Activated naive CD8-positive, alpha-beta T cell (primary cell): Measurements from ENCODE around the gene DNAJB8.

Experiments used
- H3K27ac Mint-ChIP-seq: one replicate; pipeline ENCODE4 v1.8.0; 2021; ENCODE audit warnings: mixed read lengths
- H3K27me3 Mint-ChIP-seq: one replicate; pipeline ENCODE4 v1.8.0; 2021; ENCODE audit warnings: mixed read lengths
- H3K36me3 Mint-ChIP-seq: one replicate; pipeline ENCODE4 v1.8.0; 2021; ENCODE audit warnings: mixed read lengths
- H3K4me1 Mint-ChIP-seq: one replicate; pipeline ENCODE4 v1.8.0; 2021; ENCODE audit warnings: low read depth, mixed read lengths
- H3K4me3 Mint-ChIP-seq: one replicate; pipeline ENCODE4 v1.8.0; 2021; ENCODE audit warnings: mild to moderate bottlenecking, mixed read lengths
- H3K9me3 Mint-ChIP-seq: one replicate; pipeline ENCODE4 v1.8.0; 2021; ENCODE audit warnings: low read depth, mixed read lengths

The DNAJB8 gene

DNA sequence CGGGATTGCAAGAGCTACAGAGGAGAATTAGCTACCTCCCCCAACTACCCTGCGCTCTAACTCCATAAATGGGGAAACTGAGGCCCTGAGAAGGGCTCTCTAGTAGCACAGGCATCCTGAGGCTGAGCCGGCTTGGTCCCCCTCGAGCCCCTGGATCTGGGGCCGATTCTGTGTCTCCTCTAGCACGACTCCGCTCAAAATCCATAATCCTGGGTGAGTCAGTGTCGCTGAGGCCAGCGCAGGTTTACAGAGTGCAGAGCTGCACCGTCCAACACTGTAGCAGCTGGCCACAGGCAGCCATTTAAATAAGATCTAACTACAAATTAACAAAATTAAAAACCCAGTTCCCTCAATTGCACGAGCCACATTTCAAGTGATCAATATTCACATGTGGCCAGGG, 15.5 kb upstream of the DNAJB8 start:
- Mint-ChIP-seq H3K4me1 (peaks cover 22% of the 10 kb centered on the region), H3K4me3 (no peak overlapping the region), H3K27ac (no peak overlapping the region), H3K9me3 (no peaks in the 10 kb centered on the region), H3K27me3 (peaks cover 43% of the 10 kb centered on the region), H3K36me3 (no peaks in the 10 kb centered on the region)

DNA sequence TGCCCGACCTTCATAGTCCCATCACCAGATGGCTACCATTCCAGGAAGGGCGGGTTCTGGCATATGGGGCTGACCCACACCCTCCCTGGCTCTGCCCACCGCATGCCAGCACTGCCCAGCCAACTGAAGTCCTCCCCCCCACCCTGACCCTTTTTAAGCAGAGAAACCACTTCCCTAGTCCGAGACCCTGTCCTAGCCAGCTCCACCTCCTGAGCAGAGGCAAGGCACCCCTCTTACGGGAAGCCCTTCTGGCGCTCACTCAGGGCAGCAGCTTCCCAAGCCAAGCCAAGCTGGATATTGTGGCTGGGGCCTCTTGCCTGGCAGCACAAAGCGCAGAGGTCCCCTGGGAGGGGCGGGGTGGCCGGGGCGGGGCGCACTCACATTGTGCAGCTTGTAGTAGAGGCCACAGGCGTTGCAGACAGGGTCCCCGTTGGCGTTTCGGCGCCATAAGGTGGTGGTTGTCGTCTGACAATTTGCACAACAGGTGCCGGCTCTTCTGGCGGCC, 14.8 kb upstream of the DNAJB8 start:
- peaks cover 43% of the 10 kb centered on the region for H3K27me3 Mint-ChIP-seq

DNA sequence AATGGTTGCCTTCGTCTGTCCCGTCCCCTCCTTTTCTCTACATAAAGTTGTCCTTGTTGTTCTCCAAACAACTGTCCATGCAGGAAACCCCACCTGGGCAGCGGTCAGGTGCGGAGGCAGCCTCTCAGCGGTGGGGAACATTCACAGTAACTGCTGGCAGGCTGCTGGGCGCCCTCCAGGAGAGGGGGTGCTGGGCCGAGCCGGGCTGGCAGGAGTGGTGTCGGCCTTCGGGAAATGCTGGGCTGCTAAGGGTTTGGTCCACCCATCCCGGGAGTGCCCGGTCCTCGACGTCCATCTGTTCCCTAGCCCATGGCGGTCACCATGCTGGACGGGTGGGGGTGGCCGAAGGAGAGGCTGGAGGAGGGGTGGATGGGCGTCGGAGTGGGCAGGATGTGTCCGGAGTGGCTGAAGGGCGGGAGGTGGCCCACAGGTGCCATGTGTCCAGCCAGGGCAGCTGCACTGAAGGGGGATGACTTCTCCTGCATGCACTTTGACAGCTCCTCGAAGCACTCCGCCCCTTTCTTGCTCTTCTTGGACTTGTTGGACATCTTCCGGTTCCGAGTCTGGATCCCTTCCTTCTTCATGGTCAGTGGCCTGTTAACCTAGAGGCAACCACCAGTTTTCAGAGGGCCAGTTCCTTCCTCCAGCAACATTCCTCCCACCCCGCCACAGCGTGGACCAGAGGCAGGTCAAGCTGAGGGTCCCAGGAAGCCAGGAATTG, 14.2 kb upstream of the DNAJB8 start:
- H3K9me3 Mint-ChIP-seq: no peaks in the 10 kb centered on the region
- H3K27ac Mint-ChIP-seq: no peak overlapping the region
- no peaks in the 10 kb centered on the region for H3K36me3 Mint-ChIP-seq
- H3K27me3 Mint-ChIP-seq: peaks cover 40% of the 10 kb centered on the region
- H3K4me1 Mint-ChIP-seq: peaks cover 15% of the 10 kb centered on the region
- H3K4me3 Mint-ChIP-seq: no peak overlapping the region

More for the DNA sequence above, 14.8 kb upstream of the DNAJB8 start:
- Mint-ChIP-seq H3K27ac (no peak overlapping the region), H3K4me3 (no peak overlapping the region), H3K36me3 (no peaks in the 10 kb centered on the region), H3K4me1 (peaks cover 18% of the 10 kb centered on the region), H3K9me3 (no peaks in the 10 kb centered on the region)

DNA sequence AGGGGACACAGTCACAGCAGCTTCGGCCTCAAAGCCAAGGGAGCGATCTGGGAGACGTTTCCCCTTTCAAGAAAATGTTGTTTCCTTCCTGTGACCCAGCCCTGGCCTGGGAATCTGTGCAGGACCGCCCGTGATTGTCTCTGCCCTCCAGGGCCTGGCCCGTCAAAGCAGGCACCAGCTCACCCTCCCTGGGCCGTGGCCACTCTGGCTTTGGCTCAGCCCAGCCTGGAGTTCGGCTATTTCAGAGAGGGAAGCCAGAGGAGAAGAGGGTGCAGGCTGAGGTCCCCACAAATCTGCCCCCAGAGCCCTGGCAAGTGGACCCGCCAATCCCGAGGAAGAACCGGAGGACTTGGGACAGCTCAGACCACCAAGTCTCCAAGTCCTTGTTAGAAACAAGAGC, 13.6 kb upstream of the DNAJB8 start:
- Mint-ChIP-seq H3K9me3 (no peaks in the 10 kb centered on the region), H3K27ac (no peak overlapping the region), H3K27me3 (peaks cover 36% of the 10 kb centered on the region), H3K36me3 (no peaks in the 10 kb centered on the region), H3K4me1 (peaks cover 15% of the 10 kb centered on the region), H3K4me3 (no peak overlapping the region)

DNA sequence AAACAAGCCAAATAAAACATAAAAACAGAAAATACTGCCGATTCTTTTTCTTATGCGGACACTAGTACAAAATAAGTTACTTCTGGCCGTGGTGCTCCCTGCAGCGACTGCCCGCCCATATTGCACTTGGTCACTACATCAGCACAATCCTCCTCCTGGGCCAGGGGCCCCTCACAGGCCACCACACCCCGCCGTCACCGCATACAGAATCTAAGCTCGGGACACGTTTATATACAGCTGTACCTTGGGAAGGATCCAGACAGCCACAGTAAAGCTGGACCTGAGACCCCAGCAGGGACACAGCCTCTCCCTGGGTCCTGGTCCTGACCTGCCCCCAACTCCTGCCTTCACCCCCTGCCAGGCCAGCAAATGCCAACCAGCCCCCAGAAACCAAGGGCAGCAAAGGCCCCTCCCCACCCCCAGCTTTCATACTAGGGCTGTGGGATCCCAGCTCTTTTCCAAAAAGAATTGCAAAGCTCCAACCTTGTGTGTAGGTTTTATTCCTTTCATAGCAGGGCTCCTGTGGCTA, 12.9 kb upstream of the DNAJB8 start:
- H3K9me3 Mint-ChIP-seq: no peaks in the 10 kb centered on the region
- peaks cover 15% of the 10 kb centered on the region for H3K4me1 Mint-ChIP-seq
- peaks cover 30% of the 10 kb centered on the region for H3K27me3 Mint-ChIP-seq
- H3K36me3 Mint-ChIP-seq: no peaks in the 10 kb centered on the region
- no peak overlapping the region for H3K4me3 Mint-ChIP-seq
- no peak overlapping the region for H3K27ac Mint-ChIP-seq

DNA sequence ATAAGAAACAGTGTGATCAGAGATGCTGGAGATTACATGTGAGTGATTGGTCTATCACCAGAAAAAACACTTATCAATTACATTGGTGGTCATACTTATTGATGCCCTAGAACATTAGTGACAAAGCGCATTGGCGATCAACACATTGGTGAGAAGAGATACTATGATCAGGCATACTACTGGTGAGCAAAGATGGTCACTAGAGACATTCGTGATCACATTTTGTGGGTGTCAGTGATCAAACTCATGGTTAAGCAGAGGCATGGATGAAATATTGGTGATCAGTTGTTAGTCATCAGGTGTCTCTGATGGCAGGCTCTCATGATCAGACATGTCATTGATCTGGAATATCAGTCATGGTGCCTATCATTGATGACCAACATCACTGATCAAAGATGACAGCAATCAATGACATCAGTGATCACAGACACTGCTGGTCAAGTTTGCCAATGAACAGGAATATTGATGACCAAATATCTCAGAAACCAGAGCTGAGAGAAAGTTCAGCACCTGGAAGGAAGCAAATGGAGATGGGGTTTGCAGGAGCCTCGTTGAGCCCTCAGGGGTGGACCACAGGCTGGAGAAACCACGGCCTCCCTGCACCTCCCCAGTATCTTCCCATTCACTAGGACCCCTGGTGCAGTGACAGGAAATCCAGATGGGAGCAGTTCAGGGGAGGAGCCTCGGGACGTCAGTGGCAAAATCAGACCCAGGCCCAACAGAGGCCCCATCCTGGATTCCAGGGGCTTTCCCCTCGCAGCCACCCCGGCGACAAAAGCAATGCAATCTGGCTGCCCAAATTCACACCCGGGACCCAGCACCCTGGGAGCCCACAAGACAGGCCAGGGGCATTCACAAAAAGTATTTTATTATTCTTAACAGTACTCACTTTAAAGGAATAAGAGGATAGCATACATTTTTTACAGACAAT, 12.2 kb upstream of the DNAJB8 start:
- Mint-ChIP-seq H3K36me3 (no peaks in the 10 kb centered on the region), H3K27ac (no peak overlapping the region), H3K4me1 (peaks cover 10% of the 10 kb centered on the region), H3K9me3 (no peaks in the 10 kb centered on the region), H3K27me3 (peaks cover 29% of the 10 kb centered on the region), H3K4me3 (no peak overlapping the region)

DNA sequence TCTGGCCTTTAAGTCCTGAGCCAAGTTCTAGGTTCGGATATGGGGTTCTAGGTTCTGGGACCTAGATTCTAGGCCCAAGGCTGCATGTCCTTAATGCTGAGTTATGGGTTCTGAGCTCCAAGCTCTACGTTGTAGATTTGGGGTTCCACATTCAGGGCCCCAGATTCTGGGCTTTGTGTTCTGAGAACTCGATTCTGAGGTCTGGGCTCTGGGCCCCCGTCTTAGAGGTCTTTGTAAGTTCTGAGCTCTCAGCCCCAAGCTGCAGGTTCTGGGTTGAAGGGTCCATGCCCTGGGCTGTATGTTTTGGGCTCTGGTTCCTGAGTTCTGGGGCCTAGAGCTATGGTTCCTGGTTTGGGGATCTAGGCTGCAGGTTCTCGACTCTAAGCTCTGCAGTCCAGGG, 10.0 kb upstream of the DNAJB8 start:
- peaks cover 14% of the 10 kb centered on the region for H3K27me3 Mint-ChIP-seq
- no peaks in the 10 kb centered on the region for H3K4me1 Mint-ChIP-seq
- H3K36me3 Mint-ChIP-seq: no peaks in the 10 kb centered on the region
- H3K27ac Mint-ChIP-seq: no peak overlapping the region
- H3K4me3 Mint-ChIP-seq: no peak overlapping the region
- H3K9me3 Mint-ChIP-seq: no peaks in the 10 kb centered on the region

DNA sequence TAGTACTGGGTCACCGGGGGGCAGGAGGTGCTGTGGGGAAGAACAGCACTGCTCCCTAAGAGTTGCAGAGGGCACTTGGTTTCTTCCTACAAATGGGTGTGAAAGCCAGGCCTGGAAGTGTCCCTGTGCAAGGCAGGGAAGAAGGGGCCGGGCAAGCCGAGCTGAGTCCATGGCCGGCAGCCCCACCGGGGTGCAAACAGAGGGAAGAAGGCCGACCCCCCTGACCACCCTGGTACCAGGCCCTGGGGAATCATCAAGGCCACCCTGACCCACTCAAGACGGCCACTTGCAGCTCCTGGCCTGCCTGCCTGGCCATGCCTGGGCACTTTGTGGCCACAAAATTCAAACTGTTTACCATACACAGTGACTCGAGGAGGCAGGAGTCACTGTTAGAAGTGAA, 8.7 kb upstream of the DNAJB8 start:
- Mint-ChIP-seq H3K9me3 (no peaks in the 10 kb centered on the region), H3K36me3 (no peaks in the 10 kb centered on the region), H3K27me3 (peaks cover 15% of the 10 kb centered on the region), H3K4me3 (no peak overlapping the region), H3K4me1 (no peaks in the 10 kb centered on the region), H3K27ac (no peak overlapping the region)

DNA sequence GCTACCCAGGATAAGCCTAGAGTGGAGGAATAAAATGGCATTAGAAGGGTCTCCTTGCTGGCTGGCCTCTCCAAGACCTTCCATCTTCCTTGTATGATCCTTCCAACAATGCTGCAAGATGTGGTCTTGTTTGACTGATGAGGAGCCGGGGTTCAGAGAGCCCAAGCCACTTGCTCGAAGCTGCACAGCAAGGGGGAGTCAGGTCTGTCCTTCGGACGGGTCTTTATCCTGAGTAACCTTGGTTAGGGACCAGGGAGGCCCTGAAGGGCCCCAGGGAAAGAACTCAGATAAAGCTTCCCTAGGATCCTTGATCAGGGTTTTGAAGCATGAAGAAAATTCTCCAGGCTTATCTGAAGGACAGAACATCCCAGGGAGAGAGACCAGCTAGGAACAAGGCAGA, 7.0 kb upstream of the DNAJB8 start:
- Mint-ChIP-seq H3K36me3 (no peaks in the 10 kb centered on the region), H3K9me3 (no peaks in the 10 kb centered on the region), H3K4me3 (no peak overlapping the region), H3K4me1 (no peaks in the 10 kb centered on the region), H3K27me3 (peaks cover 13% of the 10 kb centered on the region), H3K27ac (no peak overlapping the region)

DNA sequence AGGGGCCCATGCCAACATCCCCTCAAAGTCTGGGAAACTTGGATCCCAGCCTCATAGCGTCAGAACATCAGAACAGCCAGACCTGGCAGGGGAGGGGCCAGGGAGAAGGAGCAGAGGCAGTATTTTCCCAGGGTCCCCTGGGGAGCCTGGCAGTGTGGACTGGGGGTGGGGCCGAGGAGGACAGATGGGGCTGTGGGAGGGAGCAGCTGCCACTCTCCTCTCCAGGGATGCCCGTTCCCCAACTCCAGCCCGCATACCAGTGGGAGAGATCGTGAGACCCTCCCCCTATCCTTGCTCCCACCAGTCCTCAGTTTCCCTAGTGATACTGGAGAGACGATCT, 6.5 kb upstream of the DNAJB8 start:
- no peaks in the 10 kb centered on the region for H3K4me1 Mint-ChIP-seq
- no peaks in the 10 kb centered on the region for H3K36me3 Mint-ChIP-seq
- H3K27ac Mint-ChIP-seq: no peak overlapping the region
- no peaks in the 10 kb centered on the region for H3K9me3 Mint-ChIP-seq
- H3K27me3 Mint-ChIP-seq: peaks cover 8% of the 10 kb centered on the region
- H3K4me3 Mint-ChIP-seq: no peak overlapping the region

DNA sequence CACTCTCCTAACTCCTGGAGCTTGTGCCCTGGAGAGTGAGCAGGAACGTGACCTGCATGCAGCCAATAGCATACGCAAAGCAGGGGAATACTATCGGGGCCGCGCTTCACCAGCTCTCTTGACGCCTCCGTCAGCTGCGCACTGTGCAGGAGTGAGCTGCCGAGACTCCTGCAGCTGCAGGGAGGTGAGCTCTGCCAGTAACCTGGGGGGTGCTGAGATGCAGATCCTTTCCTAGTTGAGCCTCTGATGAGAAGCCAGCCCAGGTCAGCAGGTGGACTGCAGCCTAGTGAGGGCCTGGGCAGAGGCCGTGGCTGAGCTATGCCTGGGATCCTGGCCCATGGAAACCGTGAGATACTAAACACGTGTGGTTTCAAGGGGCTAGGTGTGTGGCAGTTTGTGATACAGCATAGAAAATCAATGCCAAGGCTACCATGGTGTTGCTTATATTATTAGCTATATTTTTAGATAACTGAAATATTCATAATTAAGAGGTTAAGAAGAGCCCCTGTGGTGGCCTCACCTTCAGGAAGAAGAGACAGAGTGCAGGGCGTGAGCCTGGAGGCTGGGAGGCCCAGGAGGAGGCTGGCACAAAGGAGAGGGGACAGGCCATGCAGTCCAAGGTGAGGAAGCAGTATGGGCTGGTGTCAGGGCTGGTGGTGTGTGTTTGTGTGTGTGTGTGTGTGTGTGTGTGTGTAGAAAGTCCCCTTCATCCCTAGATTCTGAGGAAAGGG, 5.9 kb upstream of the DNAJB8 start:
- no peaks in the 10 kb centered on the region for H3K36me3 Mint-ChIP-seq

DNA sequence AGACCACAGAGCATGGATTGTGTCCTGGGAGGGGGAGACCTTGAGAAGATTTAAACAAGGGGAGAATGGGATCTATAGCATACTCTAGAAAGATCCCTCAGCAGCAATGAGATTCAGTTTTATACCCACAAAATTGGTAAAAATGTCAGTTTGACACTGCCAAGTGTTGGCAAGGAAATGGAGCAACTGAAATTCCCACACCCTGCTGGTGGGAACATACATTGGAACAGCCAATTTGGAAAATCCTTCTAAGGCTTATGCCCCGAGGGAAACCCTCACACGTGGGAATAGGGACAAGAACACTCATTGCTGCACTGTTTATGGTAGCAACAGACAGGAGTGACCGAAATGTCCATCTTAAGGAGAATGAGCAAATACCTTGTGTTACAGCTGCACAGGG, 5.0 kb upstream of the DNAJB8 start:
- H3K27me3 Mint-ChIP-seq: peaks cover 4% of the 10 kb centered on the region
- no peak overlapping the region for H3K4me3 Mint-ChIP-seq
- H3K9me3 Mint-ChIP-seq: no peaks in the 10 kb centered on the region
- no peak overlapping the region for H3K27ac Mint-ChIP-seq
- H3K4me1 Mint-ChIP-seq: peaks cover 7% of the 10 kb centered on the region
- no peaks in the 10 kb centered on the region for H3K36me3 Mint-ChIP-seq

More for the DNA sequence above, 5.9 kb upstream of the DNAJB8 start:
- no peak overlapping the region for H3K4me3 Mint-ChIP-seq
- H3K4me1 Mint-ChIP-seq: no peaks in the 10 kb centered on the region
- no peaks in the 10 kb centered on the region for H3K9me3 Mint-ChIP-seq
- no peak overlapping the region for H3K27ac Mint-ChIP-seq
- H3K27me3 Mint-ChIP-seq: peaks cover 3% of the 10 kb centered on the region

DNA sequence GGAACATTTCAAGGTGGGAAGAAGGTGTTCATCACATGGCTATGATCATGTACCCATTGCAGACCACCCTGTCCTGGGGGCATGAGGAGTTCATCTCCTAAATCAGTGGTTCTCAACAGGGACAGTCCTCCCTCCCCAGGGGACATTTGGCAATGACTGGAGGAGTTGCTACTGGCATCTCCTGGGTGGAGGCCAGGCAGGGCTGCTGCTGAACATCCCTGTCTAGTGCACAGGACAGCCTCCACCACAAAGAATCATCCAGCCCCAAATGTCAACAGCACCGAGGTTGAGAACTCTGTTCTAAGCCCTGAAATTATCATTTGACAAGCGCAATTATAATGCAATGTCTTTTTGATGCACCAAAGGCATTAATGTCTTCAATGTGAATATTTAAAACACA, 4.4 kb upstream of the DNAJB8 start:
- no peaks in the 10 kb centered on the region for H3K36me3 Mint-ChIP-seq
- peaks cover 4% of the 10 kb centered on the region for H3K27me3 Mint-ChIP-seq
- H3K4me1 Mint-ChIP-seq: peaks cover 7% of the 10 kb centered on the region
- no peaks in the 10 kb centered on the region for H3K9me3 Mint-ChIP-seq
- no peak overlapping the region for H3K27ac Mint-ChIP-seq
- H3K4me3 Mint-ChIP-seq: no peak overlapping the region

DNA sequence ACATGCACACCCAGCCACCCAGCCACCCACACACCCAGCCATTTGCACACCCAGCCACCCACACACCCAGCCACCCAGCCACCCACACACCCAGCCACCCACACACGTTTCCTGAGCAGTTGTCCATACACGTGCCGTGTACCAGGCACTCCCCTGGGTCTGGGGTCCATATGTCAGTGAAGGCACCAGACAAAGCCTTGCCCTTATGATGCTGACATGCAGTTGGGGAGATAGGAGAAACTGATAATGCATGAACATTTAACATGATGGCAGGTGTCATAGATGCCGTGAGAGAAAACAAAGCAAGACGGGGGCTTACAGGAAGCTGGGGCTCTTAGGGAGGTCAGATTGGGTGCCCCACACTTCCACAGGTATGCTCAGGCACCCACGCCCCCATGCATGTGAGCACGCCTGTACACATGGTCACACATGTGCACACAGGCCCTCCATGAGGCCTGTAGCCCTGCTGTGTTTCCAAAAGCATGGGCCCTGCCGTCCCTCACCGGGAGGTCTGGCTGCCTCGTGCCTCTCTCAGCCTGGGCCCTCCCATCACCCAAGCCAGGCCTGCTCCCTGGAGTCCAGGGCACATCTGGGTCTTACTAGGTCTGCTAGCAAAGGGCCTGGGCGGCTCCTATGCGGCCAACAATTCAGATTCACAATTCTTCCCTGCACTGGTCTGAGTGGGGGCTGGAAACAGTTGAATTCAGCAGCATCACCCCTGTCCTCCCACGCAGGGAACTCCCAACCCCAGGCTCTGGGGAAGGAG, 3.6 kb upstream of the DNAJB8 start:
- Mint-ChIP-seq H3K9me3 (no peaks in the 10 kb centered on the region), H3K27ac (no peak overlapping the region), H3K36me3 (no peaks in the 10 kb centered on the region), H3K4me1 (peaks cover 7% of the 10 kb centered on the region), H3K4me3 (no peak overlapping the region), H3K27me3 (peaks cover 4% of the 10 kb centered on the region)
